ENCODE measurements around the gene SYT1.
A peak's percentile ranks its signal among the peaks of the same experiment; 100 is the strongest.

Gene SYT1

GRCh38 chr12:78964521-78964920 lies 99.9 kb downstream of the SYT1 start:
- DNase-seq (ENCODE audit: insufficient read length, low spot score), result no peak
- no peak for TF ChIP-seq CTCF (IDR thresholded peaks at IDR 0.05; ENCODE audit: insufficient read depth, missing control alignments)
- no peak for FAIRE-seq

GRCh38 chr12:78966062-78966461 lies 101.5 kb downstream of the SYT1 start:
- FAIRE-seq (no peak), DNase-seq (ENCODE audit: insufficient read length, low spot score) (no peak)
- no peak for TF ChIP-seq CTCF (IDR thresholded peaks at IDR 0.05; ENCODE audit: insufficient read depth, missing control alignments)

- TF ChIP-seq CTCF (IDR thresholded peaks at IDR 0.05; ENCODE audit: insufficient read depth, missing control alignments), result no peak
- no peak for DNase-seq (ENCODE audit: insufficient read length, low spot score)
- FAIRE-seq, result no peak
Observed at GRCh38 chr12:78966926-78967325, 102.4 kb downstream of the SYT1 start.

- TF ChIP-seq CTCF (IDR thresholded peaks at IDR 0.05; ENCODE audit: insufficient read depth, missing control alignments), result no peak
- FAIRE-seq (no peak), DNase-seq (ENCODE audit: insufficient read length, low spot score) (no peak)
Observed at GRCh38 chr12:78968226-78968625, 103.7 kb downstream of the SYT1 start.

GRCh38 chr12:78970041-78970440 lies 105.5 kb downstream of the SYT1 start:
- TF ChIP-seq CTCF (IDR thresholded peaks at IDR 0.05; ENCODE audit: insufficient read depth, missing control alignments), result no peak
- DNase-seq (ENCODE audit: insufficient read length, low spot score), result no peak
- peak; percentile 68 for FAIRE-seq

GRCh38 chr12:78977304-78977867 lies 112.8 kb downstream of the SYT1 start:
- no peak for DNase-seq (ENCODE audit: insufficient read length, low spot score)
- FAIRE-seq, result peak; percentile 70
- TF ChIP-seq CTCF (IDR thresholded peaks at IDR 0.05; ENCODE audit: insufficient read depth, missing control alignments), result no peak

GRCh38 chr12:78994168-78994791 lies 129.7 kb downstream of the SYT1 start:
- no peak for TF ChIP-seq CTCF (IDR thresholded peaks at IDR 0.05; ENCODE audit: insufficient read depth, missing control alignments)
- FAIRE-seq, result no peak

More at GRCh38 chr12:78994168-78994791, 129.7 kb downstream of the SYT1 start:
- DNase-seq (ENCODE audit: insufficient read length, low spot score), result no peak

Data from D721Med (cell line).